NCI-H2029 treated with DMSO at 0.1 percent for 48 hours (cell line): ENCODE measurements around the gene CLSTN1.
A peak's percentile ranks its signal among the peaks of the same experiment; 100 is the strongest.

Source experiments
- DNase-seq: peaks from one replicate; lab custom pipeline; 2025; lab: John Stamatoyannopoulos, UW

CLSTN1 gene

DNA sequence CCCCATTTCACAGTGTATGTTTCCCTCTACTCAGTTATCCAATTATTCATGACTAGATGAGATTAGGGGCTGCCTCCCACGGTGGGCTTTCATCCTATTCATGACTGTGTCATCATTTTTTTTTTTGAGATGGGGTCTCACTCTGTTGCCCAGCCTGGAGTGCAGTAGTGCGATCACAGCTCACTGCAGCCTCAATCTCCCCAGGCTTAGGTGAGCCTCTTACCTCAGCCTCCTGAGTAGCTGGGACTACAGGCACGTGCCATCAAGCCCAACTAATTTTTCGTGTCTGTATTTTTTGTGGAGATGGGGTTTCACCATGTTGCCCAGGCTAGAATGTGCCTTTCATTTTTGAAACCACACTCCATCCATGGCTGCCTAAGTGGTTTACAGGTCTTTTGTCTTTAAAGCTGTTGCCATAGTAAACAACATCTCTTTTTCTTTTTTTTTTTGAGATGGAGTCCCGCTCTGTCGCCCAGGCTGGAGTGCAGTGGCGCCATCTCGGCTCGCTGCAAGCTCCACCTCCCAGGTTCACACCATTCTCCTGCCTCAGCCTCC lies 112.2 kb downstream of the CLSTN1 start:
- DNase-seq = no peak

DNA sequence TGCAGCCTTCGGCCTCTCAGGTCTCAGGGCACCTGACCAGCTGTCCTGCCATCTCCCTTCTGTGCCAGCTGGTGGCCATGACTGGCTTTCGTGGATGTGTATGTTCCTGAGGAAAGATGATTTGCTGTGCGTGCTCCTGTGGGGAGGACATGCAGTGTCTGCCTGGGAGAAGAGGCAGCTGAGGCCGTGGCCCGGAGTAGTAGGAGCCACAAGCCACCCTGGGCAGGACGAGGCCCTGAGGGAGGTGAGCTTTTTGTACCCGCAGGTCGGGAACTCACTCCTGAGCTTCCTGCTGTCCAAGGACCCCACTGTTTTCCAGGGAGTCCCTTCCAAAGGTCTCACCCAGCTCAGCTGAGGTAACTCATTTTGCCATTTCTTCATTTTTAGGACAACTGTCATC lies 113.7 kb downstream of the CLSTN1 start:
- no peak for DNase-seq

DNA sequence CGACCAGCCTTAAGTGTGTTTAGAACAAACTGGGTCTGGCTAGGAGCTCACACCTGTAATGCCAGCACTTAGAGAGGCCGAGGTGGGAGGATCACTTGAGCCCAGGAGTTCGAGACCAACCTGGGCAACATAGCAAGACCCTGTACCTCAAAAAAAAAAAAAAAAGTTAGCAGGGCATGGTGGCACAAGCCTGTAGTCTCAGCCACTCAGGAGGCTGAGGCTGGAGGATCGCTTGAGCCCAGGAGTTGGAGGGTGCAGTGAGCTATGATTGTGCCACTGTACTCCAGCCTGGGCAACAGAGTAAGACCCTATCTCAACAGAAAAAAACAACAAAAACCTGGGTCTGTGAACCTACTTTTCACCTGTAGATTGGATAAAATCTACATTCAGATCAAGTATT lies 117.6 kb downstream of the CLSTN1 start:
- DNase-seq = no peak

DNA sequence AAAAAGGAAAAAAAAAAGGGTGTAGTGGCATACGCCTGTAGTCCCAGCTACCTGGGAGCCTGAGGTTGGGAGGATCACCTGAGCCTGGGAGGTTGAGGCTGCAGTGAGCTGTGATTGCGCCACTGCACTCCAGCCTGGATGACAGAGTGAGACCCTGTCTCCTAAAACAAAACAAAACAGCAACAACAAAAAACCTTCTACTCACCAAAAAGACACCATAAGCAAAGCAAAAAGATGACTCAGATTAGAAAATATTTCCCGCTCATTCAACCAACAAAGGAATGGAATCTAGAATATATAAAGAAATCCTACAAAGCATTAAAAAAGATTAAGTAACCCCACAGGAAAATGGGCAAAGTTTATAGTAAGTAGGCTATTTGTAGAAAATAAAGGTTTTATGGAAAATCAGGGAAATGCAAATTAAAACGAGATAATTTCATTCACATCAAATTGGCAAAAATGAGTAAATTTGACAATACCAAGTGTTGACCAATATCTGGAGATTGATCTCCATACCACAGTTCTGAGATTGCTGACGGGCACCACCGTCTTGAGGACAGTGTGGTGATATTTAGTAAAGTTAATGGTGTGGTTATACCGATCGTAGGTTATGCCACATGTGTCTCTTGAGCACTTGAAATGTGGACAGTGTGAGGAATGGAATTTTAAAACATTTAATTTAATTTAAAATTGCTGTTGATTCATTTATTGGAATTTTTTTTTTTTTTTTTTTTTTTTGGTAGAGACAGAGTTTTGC lies 118.2 kb downstream of the CLSTN1 start:
- no peak for DNase-seq

DNA sequence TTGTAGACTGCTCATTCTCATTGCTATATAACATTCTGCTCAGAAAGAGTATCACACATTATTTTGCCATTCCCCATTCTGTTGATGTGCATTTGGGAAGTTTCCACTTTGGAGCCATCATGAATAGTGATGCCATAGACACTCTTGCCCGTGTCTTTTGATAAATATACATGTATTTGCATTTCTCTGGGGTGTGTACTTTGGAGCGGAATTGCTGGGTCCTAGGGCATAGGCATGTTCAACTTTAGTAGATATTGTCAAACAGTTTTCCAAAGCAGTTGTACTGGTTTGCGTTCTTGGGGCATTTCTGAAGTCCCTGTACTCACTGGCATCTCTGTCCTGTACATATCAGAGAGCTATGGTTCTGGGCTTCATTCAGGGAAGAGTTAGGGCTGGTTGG lies 120.1 kb downstream of the CLSTN1 start:
- DNase-seq = no peak

DNA sequence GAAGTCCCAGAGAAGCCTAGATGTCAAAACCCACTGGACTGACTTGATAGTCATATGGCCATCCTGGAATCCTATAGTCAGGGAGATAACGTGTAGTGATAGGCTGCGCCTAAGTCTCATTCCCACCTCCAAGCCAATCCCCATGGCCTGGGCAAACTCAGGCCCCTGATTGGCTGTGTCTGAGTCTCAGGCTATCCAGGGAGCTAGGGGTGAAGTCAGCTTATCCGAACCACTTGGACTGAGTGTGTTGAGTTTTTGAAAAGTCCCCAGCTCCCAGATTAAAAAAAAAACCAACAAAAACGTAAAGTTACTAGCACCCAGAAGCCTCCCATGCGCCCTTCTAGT lies 120.6 kb downstream of the CLSTN1 start:
- DNase-seq = no peak

DNA sequence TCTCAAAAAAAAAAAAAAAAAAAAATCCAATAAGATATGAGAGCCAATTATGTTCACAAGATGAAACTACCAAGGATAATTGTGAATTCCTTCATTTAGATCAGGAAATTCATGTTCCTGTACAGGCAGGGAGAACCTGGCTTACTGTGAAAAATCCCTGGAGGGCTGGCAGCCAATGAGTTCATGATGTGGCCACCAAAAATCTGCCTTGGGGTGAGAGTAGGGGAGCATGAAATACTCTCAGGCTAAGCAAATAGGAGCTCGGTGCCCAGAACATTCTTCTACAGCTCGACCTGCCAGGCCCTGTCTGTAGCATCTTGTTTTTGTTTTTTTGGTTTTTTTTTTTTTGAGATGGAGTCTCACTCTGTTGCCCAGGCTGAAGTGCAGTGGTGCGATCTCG lies 122.1 kb downstream of the CLSTN1 start:
- no peak for DNase-seq

DNA sequence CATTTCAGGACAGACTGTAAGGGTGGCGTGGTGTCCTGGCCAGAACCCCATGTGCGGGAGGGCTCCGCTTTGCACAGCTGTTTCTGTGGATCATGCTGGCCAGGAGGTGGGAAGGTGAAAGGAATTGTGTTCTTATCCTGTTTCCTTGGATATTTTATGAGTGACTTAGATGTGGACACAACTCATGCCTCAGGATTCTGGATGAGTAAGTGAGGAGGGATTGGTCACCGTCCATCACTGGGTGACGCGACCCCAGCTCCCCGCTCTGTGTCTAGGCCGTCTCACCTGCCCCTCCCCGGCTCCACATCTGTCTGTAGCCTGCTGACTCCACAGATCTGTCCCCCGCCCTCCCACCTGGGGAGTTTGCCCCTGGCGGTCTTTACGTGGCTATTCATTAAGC lies 123.4 kb downstream of the CLSTN1 start:
- DNase-seq = no peak

DNA sequence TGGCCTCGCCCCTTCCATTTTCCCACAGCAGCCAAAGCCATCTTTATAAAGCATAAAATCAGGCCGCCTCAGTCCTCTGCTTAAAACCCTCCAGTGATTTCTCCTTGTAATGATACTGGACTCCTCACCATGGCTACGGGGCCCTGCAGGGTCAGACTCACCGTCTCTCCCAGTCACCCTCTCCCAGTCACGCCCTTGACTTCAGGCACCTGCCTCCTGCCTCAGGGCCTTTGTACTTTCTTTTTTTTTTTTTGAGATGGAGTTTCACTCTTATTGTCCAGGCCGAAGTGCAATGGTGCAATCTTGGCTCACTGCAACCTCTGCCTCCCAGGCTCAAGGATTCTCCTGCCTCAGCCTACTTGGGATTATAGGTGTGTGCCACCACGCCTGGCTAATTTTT lies 124.4 kb downstream of the CLSTN1 start:
- DNase-seq = no peak

DNA sequence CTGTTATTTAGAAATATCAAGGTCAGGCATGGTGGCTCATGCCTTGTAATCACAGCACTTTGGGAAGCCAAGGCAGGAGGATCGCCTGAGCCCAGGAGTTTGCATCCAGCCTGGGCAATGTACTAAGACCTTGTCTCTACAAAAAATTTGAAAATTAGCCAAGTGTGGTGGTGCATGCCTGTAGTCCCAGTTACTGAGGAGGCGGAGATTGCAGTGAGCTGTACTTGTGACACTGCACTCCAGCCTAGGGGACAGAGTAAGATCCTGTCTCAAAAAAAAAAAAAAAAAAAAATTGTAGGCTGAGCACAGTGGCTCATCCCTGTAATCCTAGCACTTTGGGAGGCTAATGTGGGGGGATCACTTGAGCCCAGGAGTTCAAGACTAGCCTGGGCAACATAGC lies 127.0 kb downstream of the CLSTN1 start:
- DNase-seq = no peak

DNA sequence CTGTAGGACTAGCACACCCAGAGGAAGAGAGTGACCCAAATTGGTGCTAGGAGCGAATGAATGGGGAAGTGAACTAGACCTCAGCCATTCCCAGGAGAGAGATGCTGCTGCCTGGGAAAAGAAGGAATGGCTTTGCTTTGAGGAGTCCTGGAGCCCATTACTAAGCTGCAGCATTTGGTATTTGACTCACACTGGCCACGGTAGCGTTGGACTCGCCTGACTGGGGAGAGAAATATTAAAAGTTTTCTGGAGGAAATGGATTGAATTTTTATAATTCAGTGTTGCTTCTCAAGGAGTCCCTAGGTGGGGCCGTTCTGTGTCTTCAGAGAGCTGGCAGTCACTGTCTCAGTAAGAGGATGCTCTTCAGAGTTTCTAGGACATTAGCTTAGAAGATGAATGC lies 132.1 kb downstream of the CLSTN1 start:
- DNase-seq = no peak

DNA sequence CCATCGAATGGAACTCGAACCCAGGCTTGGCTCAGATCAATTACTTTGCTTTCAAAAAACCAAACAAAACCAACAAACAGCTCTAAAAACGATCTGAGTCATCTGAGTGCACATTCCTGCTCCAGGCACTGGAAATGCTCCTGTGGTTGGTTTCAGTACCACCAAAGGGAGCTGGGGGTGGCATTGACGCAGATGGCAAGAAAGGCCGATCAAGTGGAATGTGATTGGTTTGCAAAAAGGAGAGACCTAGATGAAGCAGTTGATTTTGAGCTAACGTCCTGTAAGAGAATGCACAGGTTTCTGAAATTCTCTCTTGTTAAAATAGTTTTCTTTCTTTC lies 132.7 kb downstream of the CLSTN1 start:
- DNase-seq = no peak

DNA sequence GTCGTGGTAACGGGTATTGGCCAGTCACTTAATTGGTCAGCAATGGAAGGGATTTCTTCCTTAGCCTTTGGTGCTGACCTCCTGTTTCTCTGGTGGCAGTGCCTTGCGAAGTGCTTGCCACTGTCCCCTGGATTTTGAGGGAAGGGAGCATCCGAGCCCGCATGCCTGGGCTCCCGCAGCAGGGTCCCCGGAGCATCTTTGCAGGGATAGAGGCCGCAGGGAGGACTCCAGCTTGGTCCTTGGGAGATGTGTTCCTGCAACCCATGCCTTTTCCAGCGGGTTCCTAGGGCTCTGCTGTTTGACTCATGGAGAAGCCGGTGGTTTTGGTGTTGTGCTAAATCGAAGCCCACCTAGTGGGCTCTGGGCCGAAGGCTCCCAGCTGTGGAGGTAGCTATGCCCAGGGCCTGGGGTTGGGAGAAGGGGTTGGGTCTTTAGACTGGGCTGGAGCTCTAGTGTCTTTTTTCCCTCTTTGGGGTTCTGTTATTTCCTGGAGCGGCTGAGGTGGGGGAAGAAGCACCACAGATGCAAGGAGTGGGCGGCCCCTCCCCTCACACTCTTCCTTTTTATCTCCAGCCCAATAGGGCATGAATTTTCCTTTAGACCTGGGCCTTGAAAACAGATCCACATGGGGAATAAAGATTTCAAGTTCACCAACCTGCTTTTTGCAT lies 133.2 kb downstream of the CLSTN1 start:
- no peak for DNase-seq

DNA sequence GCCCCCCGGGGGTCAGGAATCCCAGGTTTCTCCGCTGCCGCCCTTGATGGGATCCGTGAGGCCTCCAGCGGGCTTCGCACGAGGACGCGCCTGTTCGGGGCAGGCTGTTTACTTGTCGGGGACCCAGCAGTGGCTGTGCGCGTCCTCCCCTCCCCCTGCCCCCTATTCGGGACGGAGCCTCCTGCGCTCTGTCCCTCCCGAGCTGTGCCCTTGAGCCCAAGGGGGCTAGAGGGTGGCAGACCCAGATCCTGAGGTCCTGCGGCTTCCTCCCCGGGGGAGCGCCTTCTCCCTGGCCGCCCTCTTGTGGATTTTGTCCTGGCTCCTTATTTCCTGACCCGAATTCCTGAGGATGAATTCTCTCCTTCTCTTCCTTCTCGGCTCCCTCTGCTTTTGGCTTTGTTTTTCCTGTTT lies 133.8 kb downstream of the CLSTN1 start:
- DNase-seq = no peak

DNA sequence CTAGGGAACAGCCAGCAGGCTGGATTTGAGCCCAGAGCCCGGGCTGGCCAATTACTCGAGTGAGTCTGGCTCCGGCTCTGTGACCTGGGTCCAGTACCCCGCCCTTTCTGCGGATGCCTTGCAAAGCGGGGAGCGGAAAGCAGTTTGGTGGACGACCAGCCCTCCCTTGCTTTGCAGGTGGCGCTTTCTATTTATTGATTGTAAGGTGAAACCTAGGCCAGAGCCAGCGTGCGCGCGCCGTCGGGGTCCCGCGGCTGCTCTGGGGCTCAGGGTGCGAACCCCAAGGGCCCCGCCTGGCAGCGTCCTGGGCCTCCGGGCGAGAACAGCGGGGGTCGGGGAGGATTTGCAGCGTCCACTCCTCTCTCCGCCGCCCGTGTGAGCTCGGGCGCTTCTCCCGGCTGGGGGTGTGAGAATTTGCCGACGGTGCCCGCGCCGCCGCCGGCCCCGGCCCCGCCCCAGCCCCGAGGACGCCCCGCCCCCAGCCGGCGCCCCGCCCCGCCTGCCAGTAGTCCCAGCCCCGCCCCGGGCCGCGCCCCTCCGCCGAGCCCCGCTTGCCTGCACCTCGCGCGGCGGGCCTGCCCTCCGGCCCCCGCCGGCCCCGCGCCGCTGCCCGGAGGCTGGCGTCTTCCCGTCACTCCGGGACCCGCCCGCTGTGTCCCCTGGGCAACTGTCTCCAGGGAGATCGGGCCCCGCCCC lies 134.6 kb downstream of the CLSTN1 start:
- no peak for DNase-seq

DNA sequence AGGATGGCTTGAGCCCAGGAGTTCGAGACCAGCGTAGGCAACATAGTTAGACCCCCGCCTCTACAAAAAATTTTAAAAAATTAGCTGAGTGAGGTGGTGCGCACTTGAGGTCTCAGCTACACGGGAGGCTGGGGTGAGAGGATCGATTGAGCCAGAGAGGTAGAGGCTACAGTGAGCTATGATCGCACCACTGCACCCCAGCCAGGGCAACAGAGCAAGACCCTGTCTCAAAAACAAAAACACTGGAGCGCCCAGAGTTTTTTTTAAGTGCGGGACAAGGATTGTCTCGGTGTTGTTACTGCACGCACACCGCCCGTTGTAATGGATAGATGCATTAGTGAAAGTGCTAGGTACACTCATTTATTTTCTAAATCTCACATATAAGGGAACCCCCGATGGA lies 135.2 kb downstream of the CLSTN1 start:
- no peak for DNase-seq

DNA sequence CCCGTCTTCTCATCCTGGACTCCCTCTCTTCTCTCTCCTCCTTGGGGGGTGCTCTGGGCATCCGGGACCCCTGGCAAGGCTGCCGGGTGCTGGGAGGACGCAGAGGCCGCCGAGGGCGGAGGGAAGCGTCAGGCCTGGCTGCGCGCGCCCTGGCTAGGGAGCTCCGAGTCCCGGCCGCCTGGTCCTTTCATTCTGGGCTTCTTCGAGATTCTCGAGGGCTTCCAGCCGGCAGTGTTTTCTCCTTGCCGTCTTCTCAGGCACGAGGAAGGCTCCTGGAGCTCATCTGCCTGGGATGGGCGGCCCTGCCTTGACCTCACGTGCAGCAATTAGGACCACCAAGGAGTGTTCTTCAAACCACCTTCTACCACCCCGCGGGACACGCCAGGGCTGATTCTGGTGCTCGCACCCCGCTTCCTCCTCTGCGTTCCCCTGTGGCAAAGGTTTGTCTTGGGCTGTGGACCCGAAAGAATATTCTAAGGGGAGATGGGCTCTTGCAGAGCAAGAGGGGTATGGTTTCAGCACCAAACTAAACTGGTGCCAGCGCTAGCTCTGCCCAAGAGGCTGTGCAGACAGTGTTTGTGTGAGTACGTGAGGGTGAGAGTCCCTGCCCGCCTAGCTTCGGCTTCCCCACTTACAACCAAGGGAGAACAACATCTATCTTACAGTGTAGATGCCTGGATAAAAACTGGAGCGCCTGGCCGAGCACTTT lies 135.7 kb downstream of the CLSTN1 start:
- no peak for DNase-seq

DNA sequence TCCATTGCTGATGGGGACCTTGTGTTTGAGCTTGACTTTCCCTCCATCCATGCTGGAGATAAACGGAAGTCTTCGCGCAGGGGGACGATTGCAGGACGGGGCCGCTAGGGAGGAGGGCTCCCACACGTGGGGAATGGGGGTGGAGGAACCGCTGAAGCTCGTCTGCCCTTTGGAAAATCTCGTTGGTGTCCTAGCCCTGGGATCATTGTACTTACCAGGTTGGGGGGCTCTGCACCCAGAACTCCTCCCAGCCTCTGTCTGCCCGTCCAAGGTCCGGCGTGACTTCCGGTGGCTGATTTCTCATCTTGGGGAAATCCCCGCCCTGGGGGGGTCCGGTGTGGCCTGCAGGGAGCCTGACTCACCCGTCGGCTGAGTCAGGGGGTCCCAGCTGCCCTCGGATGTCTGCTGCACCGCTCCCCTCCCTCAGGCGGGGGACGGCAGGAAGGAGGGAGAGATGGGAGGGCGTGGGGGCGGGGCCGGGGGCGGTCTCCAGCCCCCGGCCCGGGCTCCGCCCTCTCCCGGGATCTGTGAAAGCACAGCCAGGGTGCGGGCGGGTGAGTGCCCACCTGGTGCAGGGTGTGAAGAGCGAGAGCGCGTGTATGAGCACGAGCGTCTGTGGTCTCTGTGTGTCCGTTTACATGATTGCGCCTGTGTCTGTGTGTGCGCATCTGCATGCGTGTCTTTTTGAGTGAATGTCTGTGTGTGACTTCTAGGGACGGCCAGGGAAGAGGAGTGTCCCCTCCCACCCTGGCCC lies 136.5 kb downstream of the CLSTN1 start:
- DNase-seq = no peak

DNA sequence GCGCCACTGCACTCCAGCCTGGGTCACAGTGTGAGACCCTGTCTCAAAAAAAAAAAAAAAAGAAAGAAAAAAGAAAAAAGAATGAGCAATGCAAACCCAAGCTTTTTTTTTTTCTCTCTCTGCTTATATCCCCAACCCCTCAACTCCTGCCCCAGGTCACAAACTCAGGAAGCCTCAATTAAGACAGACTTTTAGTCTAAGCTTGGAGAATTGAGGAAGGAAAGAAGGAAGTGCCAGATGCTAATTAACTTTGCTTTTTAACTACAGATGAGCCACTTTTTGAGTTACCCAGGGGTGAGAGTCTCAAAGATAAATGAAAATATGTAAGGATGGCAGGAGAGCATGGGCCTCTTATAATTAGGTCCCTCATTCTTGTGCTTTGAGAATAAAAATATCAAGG lies 139.0 kb downstream of the CLSTN1 start:
- no peak for DNase-seq

DNA sequence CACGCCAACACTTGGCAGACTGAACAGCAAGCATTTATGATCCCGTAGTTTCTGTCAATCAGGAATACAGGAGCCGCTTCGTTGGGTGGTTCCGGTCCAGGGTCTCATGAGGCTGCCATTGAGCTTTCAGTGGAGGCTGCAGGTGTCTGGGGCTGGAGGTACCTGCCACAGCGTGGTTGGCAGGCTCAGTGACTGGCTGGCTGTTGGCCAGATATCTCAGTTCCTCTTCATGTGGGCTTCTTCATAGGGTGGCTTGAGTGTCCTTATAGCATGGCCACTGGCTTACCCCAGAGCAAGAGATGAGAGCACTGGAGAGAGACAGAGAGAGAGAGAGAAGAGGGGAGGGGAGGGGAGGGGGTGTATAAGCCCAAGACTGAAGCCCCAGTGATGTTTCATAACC lies 142.9 kb downstream of the CLSTN1 start:
- peak; percentile 36 for DNase-seq

DNA sequence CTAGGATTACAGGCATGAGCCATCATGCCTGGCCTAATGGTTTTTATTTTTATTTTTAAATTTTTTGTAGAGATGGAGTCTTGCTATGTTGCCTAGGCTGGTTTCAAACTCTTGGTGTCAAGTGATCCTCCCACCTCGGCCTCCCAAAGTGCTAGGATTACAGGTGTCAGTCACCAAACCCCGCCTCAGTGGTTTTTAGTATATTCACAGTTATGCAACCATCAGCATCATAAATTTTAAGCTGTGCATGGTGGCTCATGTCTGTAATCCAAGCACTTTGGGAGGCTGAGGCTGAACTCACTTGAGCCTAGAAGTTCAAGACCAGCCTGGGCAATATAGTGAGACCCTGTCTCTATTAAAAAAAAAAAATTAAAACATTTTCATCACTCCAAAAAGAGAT lies 143.7 kb downstream of the CLSTN1 start:
- DNase-seq = no peak
